K562 (cell line): Measurements from ENCODE around the gene CHI3L1. TPM values are rescaled to one million over a fixed set of nuclear protein-coding genes. Genes with fewer than 3 reads are reported as not detected.

Experiments
- ATAC-seq: fragments of 200-7000 bp; cut with Tn5 transposase; 3 replicates; pipeline ENCODE4 v1.9.1; 2020; ENCODE audit warnings: moderate library complexity
- BruUV-seq: library from RNA; stranded (reverse); fragments of 400-500 nt; replicated peaks from 2 replicates; lab custom pipeline; 2021; lab: Mats Ljungman, UMichigan
- CTCF ChIA-PET: fragments of 300-600 bp; formaldehyde crosslinking; extraction: SDS; loops from one replicate; lab custom pipeline; 2021; ENCODE audit warnings: low intra/inter-chr PET ratio; lab: Yijun Ruan, JAX
- POLR2A ChIA-PET: fragments of 300-600, 350-650 bp; sonication (Branson Sonifier 250); formaldehyde crosslinking; extraction: SDS; loops from one replicate; lab custom pipeline; 2021; ENCODE audit warnings: antibody characterized with exemption, inconsistent platforms; lab: Yijun Ruan, JAX
- DNase-seq, 4 experiments: peaks; one replicate each; pipeline versions ENCODE4 v3.0.0 to v3.0.0-alpha.2; 2011 to 2018; ENCODE audit warnings: low spot score in 3 of 4, mixed read lengths in 3 of 4; ENCODE audit errors: extremely low read depth in 1 of 4
- FAIRE-seq: peaks from 2 replicates; lab custom pipeline; 2011; peaks lifted over from hg19 to GRCh38; lab: Jason Lieb, UNC
- H2AFZ ChIP-seq: 2 replicates; pipeline ENCODE4 v1.6.0; 2011; ENCODE audit warnings: low read depth, low read length, control low read depth, inconsistent platforms
- H3K27ac ChIP-seq: fragments of 200-600 bp; 3 replicates; pipeline ENCODE4 v1.8.0; 2011; ENCODE audit warnings: low read depth, mild to moderate bottlenecking, control low read depth, inconsistent platforms, low read length, moderate library complexity, mixed read lengths; ENCODE audit errors: extremely low read depth
- H3K27me3 ChIP-seq, 2 experiments: fragments of 300-600 bp in 1 of 2; 2 replicates in 1 of 2; 3 replicates in 1 of 2; pipeline versions ENCODE4 v1.6.0 to v1.8.0; 2011; ENCODE audit warnings: inconsistent platforms in 2 of 2, low read length in 2 of 2, mild to moderate bottlenecking in 1 of 2, mixed read lengths in 1 of 2, moderate library complexity in 1 of 2; ENCODE audit not compliant: control insufficient read depth in 2 of 2, insufficient read depth in 2 of 2
- H3K36me3 ChIP-seq: fragments of 300-600 bp; 3 replicates; pipeline ENCODE4 v1.8.0; 2011; ENCODE audit warnings: mild to moderate bottlenecking, low read length, inconsistent platforms; ENCODE audit not compliant: control insufficient read depth, insufficient read depth
- H3K4me1 ChIP-seq, 2 experiments: fragments of 200-600 bp in 1 of 2; replicated peaks in 1 of 2; 2 replicates in 1 of 2; 3 replicates in 1 of 2; pipeline versions ENCODE4 v1.5.1 to v1.8.0; 2011; ENCODE audit warnings: inconsistent platforms in 2 of 2, low read length in 2 of 2, mild to moderate bottlenecking in 1 of 2, mixed read lengths in 1 of 2, moderate library complexity in 1 of 2; ENCODE audit not compliant: control insufficient read depth in 2 of 2, insufficient read depth in 2 of 2
- H3K4me2 ChIP-seq: 2 replicates; pipeline ENCODE4 v1.6.1; 2011; ENCODE audit warnings: low read length, control low read depth, inconsistent platforms, mixed read lengths; ENCODE audit not compliant: insufficient read depth
- H3K4me3 ChIP-seq: fragments of 200-600 bp; sonication (generic), shearing (Covaris generic); 2 replicates; pipeline ENCODE4 v1.5.1; 2016; ENCODE audit warnings: control low read depth, inconsistent platforms
- H3K79me2 ChIP-seq: fragments of 200-600 bp; 3 replicates; pipeline ENCODE4 v1.8.0; 2011; ENCODE audit warnings: low read length, inconsistent platforms; ENCODE audit not compliant: control insufficient read depth, insufficient read depth
- H3K9ac ChIP-seq, 2 experiments: 2 replicates each; pipeline versions ENCODE4 v1.6.0 to v1.6.1; 2011; ENCODE audit warnings: low read depth in 2 of 2, low read length in 2 of 2, control low read depth in 1 of 2, inconsistent platforms in 1 of 2, mild to moderate bottlenecking in 1 of 2, mixed read lengths in 1 of 2; ENCODE audit not compliant: insufficient read depth in 1 of 2
- H3K9me1 ChIP-seq: one replicate; pipeline ENCODE4 v1.6.0; 2011; ENCODE audit warnings: inconsistent platforms, mild to moderate bottlenecking, low read length, moderate library complexity; ENCODE audit not compliant: control insufficient read depth, insufficient read depth
- H3K9me3 ChIP-seq: replicated peaks from 2 replicates; pipeline ENCODE4 v1.5.1; 2011; ENCODE audit warnings: low read depth, low read length, inconsistent platforms; ENCODE audit not compliant: control insufficient read depth, insufficient read depth
- H4K20me1 ChIP-seq: replicated peaks from 2 replicates; pipeline ENCODE4 v1.6.1; 2011; ENCODE audit warnings: low read length, inconsistent platforms, mixed read lengths; ENCODE audit not compliant: control insufficient read depth, insufficient read depth
- FUS ChIP-seq: fragments of 200-400 bp; formaldehyde crosslinking; optimal IDR thresholded peaks from 2 replicates; pipeline ENCODE3; 2017; ENCODE audit warnings: low read depth, low read length
- ILK ChIP-seq: fragments of 450-650 bp; IDR thresholded peaks from 2 replicates; pipeline ENCODE4 v1.6.1; 2016; ENCODE audit warnings: missing genetic modification characterization, low read depth, mild to moderate bottlenecking, missing compliant biosample characterization, moderate library complexity, borderline replicate concordance
- KDM2B ChIP-seq: fragments of 250-450 bp; sonication (Bioruptor Pico); IDR thresholded peaks from 2 replicates; pipeline ENCODE4 v1.8.0; 2021; ENCODE audit warnings: mild to moderate bottlenecking, moderate library complexity
- MAFF ChIP-seq: IDR thresholded peaks from 2 replicates; pipeline ENCODE4 v1.6.1; 2012; ENCODE audit warnings: low read length, improper control_type of control experiment
- MAFK ChIP-seq: IDR thresholded peaks from 2 replicates; pipeline ENCODE4 v1.6.1; 2011; ENCODE audit warnings: low read length, improper control_type of control experiment
- MIER1 ChIP-seq: fragments of 450-650 bp; IDR thresholded peaks from 2 replicates; pipeline ENCODE4 v1.6.1; 2016; ENCODE audit warnings: antibody characterized with exemption, mild to moderate bottlenecking, low read depth
- NONO ChIP-seq, 2 experiments: fragments of 200-400 bp in 1 of 2; fragments of 450-650 bp in 1 of 2; formaldehyde crosslinking in 1 of 2; IDR thresholded peaks; 2 replicates each; pipeline ENCODE4 v1.6.1; 2017; ENCODE audit warnings: low read depth in 2 of 2, mild to moderate bottlenecking in 2 of 2, moderate library complexity in 2 of 2, low read length in 1 of 2
- RFX7 ChIP-seq: fragments of 250-450 bp; sonication (Bioruptor Pico); IDR thresholded peaks from 2 replicates; pipeline ENCODE4 v1.5.1; 2021; ENCODE audit warnings: mild to moderate bottlenecking
- SAFB2 ChIP-seq: fragments of 200-400 bp; formaldehyde crosslinking; IDR thresholded peaks from 2 replicates; pipeline ENCODE4 v1.6.1; 2018; ENCODE audit warnings: borderline replicate concordance, low read length, low read depth, moderate library complexity; ENCODE audit not compliant: severe bottlenecking
- TAF7 ChIP-seq: fragments of 450-650 bp; IDR thresholded peaks from 2 replicates; pipeline ENCODE4 v1.6.1; 2016; ENCODE audit warnings: missing genetic modification characterization, missing compliant biosample characterization
- XRCC5 ChIP-seq: fragments of 200-400 bp; formaldehyde crosslinking; IDR thresholded peaks from 2 replicates; pipeline ENCODE4 v1.6.1; 2017; ENCODE audit warnings: low read depth, mild to moderate bottlenecking, low read length
- ZEB2 ChIP-seq: fragments of 450-650 bp; IDR thresholded peaks from 2 replicates; pipeline ENCODE4 v1.6.1; 2016
- ZNF217 ChIP-seq: sonication (generic); formaldehyde crosslinking; IDR thresholded peaks from 2 replicates; pipeline ENCODE4 v1.8.0; 2022; ENCODE audit warnings: mild to moderate bottlenecking, missing genetic modification reagents
- WGBS: fragments of 100-300 bp; shearing (Covaris generic); methylation state at CpG from one replicate; pipeline ENCODE4 v1.1.6; 2016; ENCODE audit warnings: low coverage, mixed read lengths; ENCODE audit not compliant: insufficient coverage; ENCODE audit errors: missing lambda C conversion rate; 5-methylcytosine and 5-hydroxymethylcytosine counted together
- in situ Hi-C: fragments of 300-500 bp; cut with MboI; formaldehyde crosslinking; loops from 4 replicates; pipeline ENCODE4 v1.15.0; 2018; ENCODE audit warnings: inconsistent platforms, mixed read lengths
- intact Hi-C: fragments of 100-400 bp; cut with micrococcal nuclease; formaldehyde crosslinking; loops from 2 replicates; pipeline ENCODE4 v1.14.2; 2022
- polyA plus RNA-seq, 8 experiments: library from polyadenylated mRNA; depleted of rRNA in 4 of 8; stranded (reverse) in 5 of 8; unstranded in 3 of 8; fragments of >200 nt; fragmentation: Nextera tagmentation in 2 of 8; fragmentation: Illumina TruSeq in 1 of 8; extraction: Ambion mirVana in 2 of 8; extraction: Trizol in 1 of 8; gene quantifications; 2 replicates each; pipeline versions ENCODE4 v1.2.1 to v1.2.3, GENCODE V29; 2011 to 2014; ENCODE audit warnings: inconsistent platforms in 1 of 8, missing spikeins in 1 of 8
- total RNA-seq, 7 experiments: library from RNA; depleted of rRNA in 6 of 7; stranded (reverse); fragments of >200 nt in 6 of 7; fragmentation: Illumina TruSeq in 2 of 7; extraction: Trizol in 2 of 7; gene quantifications; 2 replicates each; pipeline versions ENCODE4 v1.2.1 to v1.2.3, GENCODE V29; 2011 to 2021; ENCODE audit warnings: low replicate concordance in 1 of 7
- TF ChIP-seq, protein P1 (sequence below): fragments of 250-450 bp; sonication (Bioruptor Pico); IDR thresholded peaks from 2 replicates; pipeline ENCODE4 v1.8.0; 2022; ENCODE audit warnings: inconsistent platforms

CHI3L1 gene
- total and polyA plus RNA-seq, 9 of the 15 experiments (the other 6 are each of a cell fraction or from before 2014, with no cell fraction given), result not detected

DNA sequence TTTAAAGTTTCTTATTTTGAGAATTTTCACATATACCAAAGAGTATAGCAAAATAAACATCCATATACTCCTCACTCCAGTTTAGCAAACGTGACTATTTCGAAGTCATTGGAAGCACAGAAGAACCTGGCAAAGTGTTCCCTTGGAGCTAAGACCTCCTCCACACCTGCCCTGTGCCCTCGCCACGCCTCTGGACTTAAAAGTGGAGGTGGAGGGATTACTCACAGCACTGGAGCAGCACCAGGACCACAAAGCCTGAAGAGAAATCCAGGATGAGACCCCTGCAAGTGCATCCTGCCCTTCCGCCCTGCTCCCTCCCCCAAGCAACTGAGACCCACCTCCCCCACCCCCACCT lies 436 bp downstream of the CHI3L1 start:
- FAIRE-seq, result no peak
- Histone ChIP-seq H4K20me1 (peaks cover 10% of the 10 kb centered on the region), H2AFZ (no peak overlapping the region), H3K9me1 (no peaks in the 10 kb centered on the region), H3K9ac (no peak overlapping the region), H3K36me3 (no peaks in the 10 kb centered on the region), H3K27ac (no peak overlapping the region), H3K4me1 (no peaks in the 10 kb centered on the region), H3K79me2 (no peaks in the 10 kb centered on the region), H3K4me2 (no peak overlapping the region), H3K27me3 (peaks cover 23 to 44% of the 10 kb centered on the region in 2 experiments), H3K4me3 (no peak overlapping the region), H3K9me3 (no peaks in the 10 kb centered on the region)
- no TSS peak for BruUV-seq
- TF ChIP-seq KDM2B (CRISPR knock-in tag) (no peak), ZNF217 (no peak), TAF7 (tag) (no peak), MIER1 (no peak), ZEB2 (no peak), RFX7 (no peak), MAFK (no peak), FUS (no peak), SAFB2 (no peak), XRCC5 (no peak), ILK (tag) (no peak), NONO (IDR thresholded peaks at IDR 0.05; ENCODE audit: low read depth in 2 of 2, low read length in 1 of 2) (no peak), MAFF (no peak)
- TF ChIP-seq, protein P1, sequence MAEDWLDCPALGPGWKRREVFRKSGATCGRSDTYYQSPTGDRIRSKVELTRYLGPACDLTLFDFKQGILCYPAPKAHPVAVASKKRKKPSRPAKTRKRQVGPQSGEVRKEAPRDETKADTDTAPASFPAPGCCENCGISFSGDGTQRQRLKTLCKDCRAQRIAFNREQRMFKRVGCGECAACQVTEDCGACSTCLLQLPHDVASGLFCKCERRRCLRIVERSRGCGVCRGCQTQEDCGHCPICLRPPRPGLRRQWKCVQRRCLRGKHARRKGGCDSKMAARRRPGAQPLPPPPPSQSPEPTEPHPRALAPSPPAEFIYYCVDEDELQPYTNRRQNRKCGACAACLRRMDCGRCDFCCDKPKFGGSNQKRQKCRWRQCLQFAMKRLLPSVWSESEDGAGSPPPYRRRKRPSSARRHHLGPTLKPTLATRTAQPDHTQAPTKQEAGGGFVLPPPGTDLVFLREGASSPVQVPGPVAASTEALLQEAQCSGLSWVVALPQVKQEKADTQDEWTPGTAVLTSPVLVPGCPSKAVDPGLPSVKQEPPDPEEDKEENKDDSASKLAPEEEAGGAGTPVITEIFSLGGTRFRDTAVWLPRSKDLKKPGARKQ (CRISPR knock-in tag), result no peak
- ChIA-PET CTCF (no interaction called here), POLR2A (interaction anchor here (0.5 to 1.0 kb wide), 4 partner anchors 12 to 611 kb away, joined by 3 read pairs; no protein-coding TSS in a partner anchor)
- intact Hi-C loops, result no loop called here
- in situ Hi-C loops, result no loop called here
- ATAC-seq, result no peak
- no peak for DNase-seq
- 0% methylated on average over 5 of the region's 5 CpGs for WGBS
